WTC11 (cell line): ENCODE data around the gene C10orf67. TPM values are rescaled to one million over a fixed set of nuclear protein-coding genes. Genes with fewer than 3 reads are reported as not detected.

ENCODE experiments used
- ATAC-seq: fragments of 200-7000 bp; cut with Tn5 transposase; 2 replicates; pipeline ENCODE4 v1.10.0; 2021; ENCODE audit warnings: mild to moderate bottlenecking, moderate library complexity
- CTCF ChIA-PET: fragments of 300-600 bp; sonication (Branson Sonifier 250); formaldehyde crosslinking; loops from one replicate; lab custom pipeline; 2021; ENCODE audit warnings: antibody characterized with exemption; lab: Charles Lee
- POLR2A ChIA-PET: fragments of 350-600 bp; sonication (Branson Sonifier 250); formaldehyde crosslinking; loops from one replicate; lab custom pipeline; 2021; ENCODE audit warnings: antibody characterized with exemption; lab: Charles Lee
- DNase-seq: peaks from one replicate; pipeline ENCODE4 v3.0.0; 2021; ENCODE audit warnings: low spot score
- H3K27ac Mint-ChIP-seq: 2 replicates; pipeline ENCODE4 v1.8.0; 2021; ENCODE audit warnings: mixed read lengths
- H3K27me3 Mint-ChIP-seq: 2 replicates; pipeline ENCODE4 v1.8.0; 2021; ENCODE audit warnings: low read depth, mild to moderate bottlenecking, moderate library complexity, mixed read lengths
- H3K36me3 Mint-ChIP-seq: 2 replicates; pipeline ENCODE4 v1.8.0; 2021; ENCODE audit warnings: mixed read lengths
- H3K4me1 Mint-ChIP-seq: 2 replicates; pipeline ENCODE4 v1.8.0; 2022; ENCODE audit warnings: mixed read lengths
- H3K4me3 Mint-ChIP-seq: 2 replicates; pipeline ENCODE4 v1.8.0; 2021; ENCODE audit warnings: mild to moderate bottlenecking, moderate library complexity, mixed read lengths
- H3K9me3 Mint-ChIP-seq: 2 replicates; pipeline ENCODE4 v1.8.0; 2021; ENCODE audit warnings: mixed read lengths
- ATF1 ChIP-seq: sonication (generic); formaldehyde crosslinking; IDR thresholded peaks from 2 replicates; pipeline ENCODE4 v1.8.1; 2023; ENCODE audit warnings: mild to moderate bottlenecking, moderate library complexity, missing genetic modification reagents
- ATF6 ChIP-seq: sonication (generic); formaldehyde crosslinking; IDR thresholded peaks from 2 replicates; pipeline ENCODE4 v1.8.1; 2023; ENCODE audit warnings: mild to moderate bottlenecking, missing genetic modification reagents
- E2F1 ChIP-seq: sonication (generic); formaldehyde crosslinking; IDR thresholded peaks from 2 replicates; pipeline ENCODE4 v1.8.0; 2022; ENCODE audit warnings: mild to moderate bottlenecking, missing genetic modification reagents
- ETV6 ChIP-seq: sonication (generic); formaldehyde crosslinking; IDR thresholded peaks from 2 replicates; pipeline ENCODE4 v1.8.1; 2022; ENCODE audit warnings: mild to moderate bottlenecking, missing genetic modification reagents
- GRHL2 ChIP-seq: fragments of 250-450 bp; sonication (Bioruptor Pico); IDR thresholded peaks from 2 replicates; pipeline ENCODE4 v1.8.0; 2022; ENCODE audit warnings: mild to moderate bottlenecking, moderate library complexity; ENCODE audit not compliant: insufficient replicate concordance, severe bottlenecking
- HMGA2 ChIP-seq: fragments of 250-450 bp; sonication (Bioruptor Pico); IDR thresholded peaks from 2 replicates; pipeline ENCODE4 v1.4.0; 2021; ENCODE audit warnings: mild to moderate bottlenecking, moderate library complexity
- IRF1 ChIP-seq: sonication (generic); formaldehyde crosslinking; IDR thresholded peaks from 2 replicates; pipeline ENCODE4 v1.8.0; 2023; ENCODE audit warnings: missing genetic modification reagents
- NFYB ChIP-seq: sonication (generic); formaldehyde crosslinking; conservative IDR thresholded peaks from 2 replicates; pipeline ENCODE4 v1.8.0; 2022; ENCODE audit warnings: low read depth, missing genetic modification reagents
- RELA ChIP-seq: sonication (generic); formaldehyde crosslinking; IDR thresholded peaks from 2 replicates; pipeline ENCODE4 v1.8.1; 2022; ENCODE audit warnings: missing genetic modification reagents, mild to moderate bottlenecking, borderline replicate concordance
- SOX15 ChIP-seq: fragments of 250-450 bp; sonication (Bioruptor Pico); IDR thresholded peaks from 2 replicates; pipeline ENCODE4 v1.9.0; 2021; ENCODE audit warnings: mild to moderate bottlenecking
- TEAD4 ChIP-seq: sonication (generic); formaldehyde crosslinking; IDR thresholded peaks from 2 replicates; pipeline ENCODE4 v1.8.0; 2022; ENCODE audit warnings: mild to moderate bottlenecking, missing genetic modification reagents
- ZBTB43 ChIP-seq: sonication (generic); formaldehyde crosslinking; IDR thresholded peaks from 2 replicates; pipeline ENCODE4 v1.8.1; 2023; ENCODE audit warnings: mild to moderate bottlenecking, missing genetic modification reagents
- ZMAT4 ChIP-seq: fragments of 250-450 bp; sonication (Bioruptor Pico); IDR thresholded peaks from 2 replicates; pipeline ENCODE4 v1.9.0; 2021; ENCODE audit warnings: mild to moderate bottlenecking
- ZNF263 ChIP-seq: sonication (generic); formaldehyde crosslinking; IDR thresholded peaks from 2 replicates; pipeline ENCODE4 v1.8.1; 2022; ENCODE audit warnings: low read depth, mild to moderate bottlenecking, moderate library complexity, missing genetic modification reagents
- ZNF317 ChIP-seq: sonication (generic); formaldehyde crosslinking; IDR thresholded peaks from 2 replicates; pipeline ENCODE4 v1.8.1; 2023; ENCODE audit warnings: low read depth, mild to moderate bottlenecking, moderate library complexity, missing genetic modification reagents, borderline replicate concordance
- ZNF423 ChIP-seq: fragments of 250-450 bp; sonication (Bioruptor Pico); IDR thresholded peaks from 2 replicates; pipeline ENCODE4 v2.1.2; 2022; ENCODE audit warnings: mild to moderate bottlenecking, moderate library complexity
- ZNF532 ChIP-seq: fragments of 250-450 bp; sonication (Bioruptor Pico); IDR thresholded peaks from 2 replicates; pipeline ENCODE4 v1.9.0; 2021; ENCODE audit warnings: mild to moderate bottlenecking, borderline replicate concordance
- ZNF671 ChIP-seq: fragments of 250-450 bp; sonication (Bioruptor Pico); IDR thresholded peaks from 2 replicates; pipeline ENCODE4 v1.8.0; 2021; ENCODE audit warnings: mild to moderate bottlenecking
- total RNA-seq: library from RNA; stranded (reverse); gene quantifications from 3 replicates; pipeline ENCODE4 v1.2.3, GENCODE V29; 2021
- TF ChIP-seq, protein P1 (sequence below): sonication (generic); formaldehyde crosslinking; IDR thresholded peaks from 2 replicates; pipeline ENCODE4 v1.8.1; 2022; ENCODE audit warnings: low read depth, missing genetic modification reagents, borderline replicate concordance
- TF ChIP-seq, protein P2 (sequence below): sonication (generic); formaldehyde crosslinking; IDR thresholded peaks from 2 replicates; pipeline ENCODE4 v1.8.1; 2022; ENCODE audit warnings: missing genetic modification reagents, borderline replicate concordance
- TF ChIP-seq, protein P3 (sequence below): sonication (generic); formaldehyde crosslinking; IDR thresholded peaks from 2 replicates; pipeline ENCODE4 v1.8.1; 2022; ENCODE audit warnings: mild to moderate bottlenecking, missing genetic modification reagents, moderate library complexity, borderline replicate concordance

The C10orf67 gene
- total RNA-seq, 1 experiment from 2014 or later: not detected

DNA sequence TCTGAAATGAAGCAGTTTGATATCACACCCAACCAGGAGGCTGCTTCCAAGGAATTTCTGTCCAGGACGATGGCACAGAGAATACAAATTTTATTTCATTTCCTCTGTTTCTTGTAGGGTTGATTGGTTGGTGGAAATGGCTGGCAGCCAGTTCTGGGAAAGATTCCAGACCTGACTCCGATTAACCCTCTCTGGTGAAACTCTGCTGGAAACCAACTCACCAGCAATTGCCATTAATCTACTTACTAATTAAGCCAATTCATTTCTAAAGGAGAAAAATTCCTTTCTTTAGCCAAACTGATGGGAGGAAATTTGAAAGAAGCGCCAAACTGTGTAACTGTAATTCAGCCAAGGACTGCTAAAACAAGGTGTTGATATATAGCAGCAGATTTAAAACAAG lies 141.8 kb downstream of the C10orf67 start:
- ATAC-seq (no peak), DNase-seq (no peak)
- POLR2A ChIA-PET: no interaction called here
- TF ChIP-seq ZNF532 (CRISPR knock-in tag): no peak
- TF ChIP-seq SOX15 (CRISPR knock-in tag): no peak
- TF ChIP-seq GRHL2 (CRISPR knock-in tag): no peak
- no peak for TF ChIP-seq HMGA2 (CRISPR knock-in tag)
- no peak for TF ChIP-seq ATF1 (CRISPR knock-in tag)
- no peak for TF ChIP-seq ZNF263 (CRISPR knock-in tag)
- no peak for TF ChIP-seq ATF6 (CRISPR knock-in tag)
- TF ChIP-seq ZNF671 (CRISPR knock-in tag): no peak
- TF ChIP-seq ZMAT4: no peak
- TF ChIP-seq, protein P1, sequence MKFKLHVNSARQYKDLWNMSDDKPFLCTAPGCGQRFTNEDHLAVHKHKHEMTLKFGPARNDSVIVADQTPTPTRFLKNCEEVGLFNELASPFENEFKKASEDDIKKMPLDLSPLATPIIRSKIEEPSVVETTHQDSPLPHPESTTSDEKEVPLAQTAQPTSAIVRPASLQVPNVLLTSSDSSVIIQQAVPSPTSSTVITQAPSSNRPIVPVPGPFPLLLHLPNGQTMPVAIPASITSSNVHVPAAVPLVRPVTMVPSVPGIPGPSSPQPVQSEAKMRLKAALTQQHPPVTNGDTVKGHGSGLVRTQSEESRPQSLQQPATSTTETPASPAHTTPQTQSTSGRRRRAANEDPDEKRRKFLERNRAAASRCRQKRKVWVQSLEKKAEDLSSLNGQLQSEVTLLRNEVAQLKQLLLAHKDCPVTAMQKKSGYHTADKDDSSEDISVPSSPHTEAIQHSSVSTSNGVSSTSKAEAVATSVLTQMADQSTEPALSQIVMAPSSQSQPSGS (CRISPR knock-in tag): no peak
- TF ChIP-seq ZBTB43 (CRISPR knock-in tag): no peak
- TF ChIP-seq, protein P2, sequence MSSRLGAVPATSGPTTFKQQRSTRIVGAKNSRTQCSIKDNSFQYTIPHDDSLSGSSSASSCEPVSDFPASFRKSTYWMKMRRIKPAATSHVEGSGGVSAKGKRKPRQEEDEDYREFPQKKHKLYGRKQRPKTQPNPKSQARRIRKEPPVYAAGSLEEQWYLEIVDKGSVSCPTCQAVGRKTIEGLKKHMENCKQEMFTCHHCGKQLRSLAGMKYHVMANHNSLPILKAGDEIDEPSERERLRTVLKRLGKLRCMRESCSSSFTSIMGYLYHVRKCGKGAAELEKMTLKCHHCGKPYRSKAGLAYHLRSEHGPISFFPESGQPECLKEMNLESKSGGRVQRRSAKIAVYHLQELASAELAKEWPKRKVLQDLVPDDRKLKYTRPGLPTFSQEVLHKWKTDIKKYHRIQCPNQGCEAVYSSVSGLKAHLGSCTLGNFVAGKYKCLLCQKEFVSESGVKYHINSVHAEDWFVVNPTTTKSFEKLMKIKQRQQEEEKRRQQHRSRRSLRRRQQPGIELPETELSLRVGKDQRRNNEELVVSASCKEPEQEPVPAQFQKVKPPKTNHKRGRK (CRISPR knock-in tag): no peak
- TF ChIP-seq, all 79 proteins: peak for 0
- CTCF ChIA-PET: interaction anchor here (1.3 to 2.6 kb wide), 3 partner anchors 10 to 90 kb away, joined by 3 to 10 read pairs (median 4); no protein-coding TSS in a partner anchor
- no peak overlapping the region for H3K27ac Mint-ChIP-seq
- no peak overlapping the region for H3K4me3 Mint-ChIP-seq
- H3K4me1 Mint-ChIP-seq: peaks cover 41% of the 10 kb centered on the region
- no peaks in the 10 kb centered on the region for H3K36me3 Mint-ChIP-seq
- peaks cover 87% of the 10 kb centered on the region for H3K27me3 Mint-ChIP-seq
- no peaks in the 10 kb centered on the region for H3K9me3 Mint-ChIP-seq

DNA sequence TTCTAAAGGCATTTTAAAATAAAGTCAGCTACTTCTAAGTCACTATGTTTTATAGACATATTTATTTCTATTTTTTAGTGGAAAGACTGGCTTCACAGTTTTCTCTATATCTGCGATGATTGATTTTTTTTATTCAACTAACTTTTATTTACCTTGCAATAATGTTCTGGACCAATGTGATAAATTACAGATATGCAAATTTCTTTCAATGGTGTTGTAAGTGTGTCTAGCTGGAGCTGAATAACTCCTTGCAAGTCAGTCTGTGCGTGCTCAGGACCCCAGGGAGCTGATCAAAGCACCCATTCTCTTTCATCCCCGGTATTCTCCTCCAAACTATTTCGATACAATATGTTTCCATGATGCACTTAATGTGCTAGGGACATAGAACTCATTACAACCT lies 142.8 kb downstream of the C10orf67 start:
- DNase-seq (no peak), ATAC-seq (no peak)
- ChIA-PET CTCF (interaction anchor here (0.9 to 2.6 kb wide), 3 partner anchors 9 to 136 kb away, joined by 3 to 10 read pairs (median 7); partner anchors contain the start of gene PTF1A), POLR2A (no interaction called here)
- Mint-ChIP-seq H3K4me1 (peaks cover 46% of the 10 kb centered on the region), H3K27me3 (peaks cover 97% of the 10 kb centered on the region), H3K27ac (no peak overlapping the region), H3K4me3 (no peak overlapping the region), H3K9me3 (no peaks in the 10 kb centered on the region), H3K36me3 (no peaks in the 10 kb centered on the region)
- TF ChIP-seq NFYB (no peak), TEAD4 (CRISPR knock-in tag) (no peak), HMGA2 (CRISPR knock-in tag) (no peak), IRF1 (CRISPR knock-in tag) (no peak), ETV6 (CRISPR knock-in tag) (no peak), RELA (CRISPR knock-in tag) (no peak), E2F1 (CRISPR knock-in tag) (no peak), ZNF317 (CRISPR knock-in tag) (no peak), ZNF423 (CRISPR knock-in tag) (no peak)
- TF ChIP-seq, protein P3, sequence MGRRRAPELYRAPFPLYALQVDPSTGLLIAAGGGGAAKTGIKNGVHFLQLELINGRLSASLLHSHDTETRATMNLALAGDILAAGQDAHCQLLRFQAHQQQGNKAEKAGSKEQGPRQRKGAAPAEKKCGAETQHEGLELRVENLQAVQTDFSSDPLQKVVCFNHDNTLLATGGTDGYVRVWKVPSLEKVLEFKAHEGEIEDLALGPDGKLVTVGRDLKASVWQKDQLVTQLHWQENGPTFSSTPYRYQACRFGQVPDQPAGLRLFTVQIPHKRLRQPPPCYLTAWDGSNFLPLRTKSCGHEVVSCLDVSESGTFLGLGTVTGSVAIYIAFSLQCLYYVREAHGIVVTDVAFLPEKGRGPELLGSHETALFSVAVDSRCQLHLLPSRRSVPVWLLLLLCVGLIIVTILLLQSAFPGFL (CRISPR knock-in tag): no peak
